ENCODE data around the gene EIF4B. TPM values are rescaled to one million over a fixed set of nuclear protein-coding genes. Genes with fewer than 3 reads are reported as not detected.

Gene EIF4B, protein sequence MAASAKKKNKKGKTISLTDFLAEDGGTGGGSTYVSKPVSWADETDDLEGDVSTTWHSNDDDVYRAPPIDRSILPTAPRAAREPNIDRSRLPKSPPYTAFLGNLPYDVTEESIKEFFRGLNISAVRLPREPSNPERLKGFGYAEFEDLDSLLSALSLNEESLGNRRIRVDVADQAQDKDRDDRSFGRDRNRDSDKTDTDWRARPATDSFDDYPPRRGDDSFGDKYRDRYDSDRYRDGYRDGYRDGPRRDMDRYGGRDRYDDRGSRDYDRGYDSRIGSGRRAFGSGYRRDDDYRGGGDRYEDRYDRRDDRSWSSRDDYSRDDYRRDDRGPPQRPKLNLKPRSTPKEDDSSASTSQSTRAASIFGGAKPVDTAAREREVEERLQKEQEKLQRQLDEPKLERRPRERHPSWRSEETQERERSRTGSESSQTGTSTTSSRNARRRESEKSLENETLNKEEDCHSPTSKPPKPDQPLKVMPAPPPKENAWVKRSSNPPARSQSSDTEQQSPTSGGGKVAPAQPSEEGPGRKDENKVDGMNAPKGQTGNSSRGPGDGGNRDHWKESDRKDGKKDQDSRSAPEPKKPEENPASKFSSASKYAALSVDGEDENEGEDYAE
- total RNA-seq = 100 to 1,000 TPM; 352 to 353 TPM

DNA sequence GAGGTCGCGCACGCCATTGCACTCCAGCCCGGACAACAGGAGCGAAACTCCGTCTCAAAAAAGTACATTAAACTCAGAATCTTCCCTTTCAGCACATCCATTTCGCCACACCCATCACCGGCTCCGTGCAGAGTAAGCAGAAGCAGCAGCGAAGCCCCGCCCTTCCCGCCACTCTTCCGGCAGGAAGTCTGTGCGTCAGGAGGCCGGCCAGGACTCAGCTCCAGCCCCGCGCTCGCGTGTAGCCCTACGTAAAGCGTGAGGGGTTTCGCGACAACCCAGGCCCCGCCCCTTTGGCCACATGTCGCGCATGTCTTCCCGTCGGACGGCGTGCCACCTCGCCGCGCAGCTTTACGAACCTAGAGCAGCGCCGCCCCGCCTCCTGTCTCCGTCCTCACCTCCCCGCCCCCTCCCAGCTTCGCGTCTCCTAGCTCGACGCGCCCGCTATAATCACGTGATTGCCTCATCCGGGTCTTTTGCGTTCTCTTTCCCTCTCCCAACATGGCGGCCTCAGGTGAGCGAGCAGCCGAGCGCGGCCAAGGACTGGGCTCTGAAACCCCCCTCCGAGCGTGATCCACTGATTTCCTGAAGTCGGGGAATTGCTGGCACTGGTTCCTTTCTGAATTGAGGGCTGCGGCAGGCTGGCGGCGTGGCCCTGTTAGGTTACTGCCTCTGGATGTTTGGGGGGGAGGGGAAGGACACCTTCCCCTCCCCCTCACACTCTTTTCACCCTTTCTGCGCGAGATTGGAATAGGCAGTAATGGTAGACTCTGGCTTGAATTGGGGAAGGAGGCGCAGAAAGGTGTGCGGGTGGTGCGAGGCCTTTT, at the start of gene EIF4B:
EIF4B (plus strand) TSS at position 471 of the 824 bp plus-strand sequence; CDS start at position 499, 28 bp downstream.
- CTCF ChIA-PET = interaction anchor here (1.0 to 3.0 kb wide), 8 partner anchors 20 to 135 kb away, joined by 3 to 18 read pairs (median 6); no protein-coding TSS in a partner anchor
- H3K27ac Mint-ChIP-seq = peak within 1 kb of the TSS; percentile 98
- peaks cover 47% of the 10 kb centered on the region for H3K4me1 Mint-ChIP-seq (ENCODE audit: low read depth)
- peak; percentile 100 for DNase-seq
- peak within 1 kb of the TSS; percentile 97 for H3K4me3 Mint-ChIP-seq
- POLR2A ChIA-PET = interaction anchor here (0.6 to 2.3 kb wide), 6 partner anchors 9 to 1705 kb away, joined by 3 to 7 read pairs (median 4); partner anchors contain the start of genes AAAS, CSAD, PFDN5 and ZNF740
- ATAC-seq = peak; percentile 97
- H3K9me3 Mint-ChIP-seq (ENCODE audit: insufficient read depth) = no peaks in the 10 kb centered on the region
- H3K27me3 Mint-ChIP-seq (ENCODE audit: low read depth) = peaks cover 2% of the 10 kb centered on the region
- H3K36me3 Mint-ChIP-seq (ENCODE audit: low read depth) = peaks cover 27% of the 10 kb centered on the region

GRCh38 chr12:52956987-52957386, 49.3 kb upstream of the EIF4B start:
- H3K4me1 Mint-ChIP-seq (ENCODE audit: low read depth) = peaks cover 3% of the 10 kb centered on the region
- H3K36me3 Mint-ChIP-seq (ENCODE audit: low read depth) = no peaks in the 10 kb centered on the region
- H3K27ac Mint-ChIP-seq = no peak overlapping the region
- DNase-seq = no peak
- H3K27me3 Mint-ChIP-seq (ENCODE audit: low read depth) = peaks cover 2% of the 10 kb centered on the region
- ChIA-PET POLR2A (no interaction called here), CTCF (interaction anchor here (0.7 to 2.3 kb wide), 4 partner anchors 21 to 72 kb away, joined by 3 to 26 read pairs (median 10); no protein-coding TSS in a partner anchor)
- H3K4me3 Mint-ChIP-seq = no peak overlapping the region
- H3K9me3 Mint-ChIP-seq (ENCODE audit: insufficient read depth) = no peaks in the 10 kb centered on the region
- no peak for ATAC-seq

GRCh38 chr12:52964556-52965336, 41.5 kb upstream of the EIF4B start:
- DNase-seq (no peak), ATAC-seq (no peak)
- Mint-ChIP-seq H3K36me3 (ENCODE audit: low read depth) (no peaks in the 10 kb centered on the region), H3K27me3 (ENCODE audit: low read depth) (peaks cover 21% of the 10 kb centered on the region), H3K4me3 (no peak overlapping the region), H3K4me1 (ENCODE audit: low read depth) (no peaks in the 10 kb centered on the region), H3K27ac (no peak overlapping the region), H3K9me3 (ENCODE audit: insufficient read depth) (no peaks in the 10 kb centered on the region)
- ChIA-PET CTCF (interaction anchor here (1.6 to 1.9 kb wide), 3 partner anchors 16 to 85 kb away, joined by 5 to 9 read pairs (median 5); no protein-coding TSS in a partner anchor), POLR2A (no interaction called here)

- H3K9me3 Mint-ChIP-seq (ENCODE audit: insufficient read depth) = no peaks in the 10 kb centered on the region
- peaks cover 21% of the 10 kb centered on the region for H3K27me3 Mint-ChIP-seq (ENCODE audit: low read depth)
- ATAC-seq (no peak), DNase-seq (no peak)
- ChIA-PET CTCF (interaction anchor here (1.6 to 1.9 kb wide), 3 partner anchors 15 to 85 kb away, joined by 5 to 9 read pairs (median 5); no protein-coding TSS in a partner anchor), POLR2A (no interaction called here)
- H3K4me1 Mint-ChIP-seq (ENCODE audit: low read depth) = no peaks in the 10 kb centered on the region
- no peaks in the 10 kb centered on the region for H3K36me3 Mint-ChIP-seq (ENCODE audit: low read depth)
- H3K27ac Mint-ChIP-seq = no peak overlapping the region
- no peak overlapping the region for H3K4me3 Mint-ChIP-seq
These were observed 40.9 kb upstream of the EIF4B start for GRCh38 chr12:52965337-52965731.

GRCh38 chr12:52969166-52969795, 37.0 kb upstream of the EIF4B start:
- DNase-seq = no peak
- Mint-ChIP-seq H3K9me3 (ENCODE audit: insufficient read depth) (no peaks in the 10 kb centered on the region), H3K27ac (no peak overlapping the region), H3K36me3 (ENCODE audit: low read depth) (no peaks in the 10 kb centered on the region), H3K4me3 (no peak overlapping the region), H3K4me1 (ENCODE audit: low read depth) (no peaks in the 10 kb centered on the region), H3K27me3 (ENCODE audit: low read depth) (peaks cover 17% of the 10 kb centered on the region)
- POLR2A ChIA-PET = no interaction called here
- ATAC-seq = no peak
- CTCF ChIA-PET = interaction anchor here (0.9 to 3.6 kb wide), 4 partner anchors 11 to 89 kb away, joined by 3 to 13 read pairs (median 4); no protein-coding TSS in a partner anchor

GRCh38 chr12:52969828-52970569, 36.3 kb upstream of the EIF4B start:
- ATAC-seq (no peak), DNase-seq (no peak)
- ChIA-PET POLR2A (no interaction called here), CTCF (interaction anchor here (0.9 to 3.6 kb wide), 4 partner anchors 10 to 90 kb away, joined by 3 to 23 read pairs (median 10); no protein-coding TSS in a partner anchor)
- Mint-ChIP-seq H3K4me1 (ENCODE audit: low read depth) (no peaks in the 10 kb centered on the region), H3K27me3 (ENCODE audit: low read depth) (peaks cover 13% of the 10 kb centered on the region), H3K4me3 (no peak overlapping the region), H3K9me3 (ENCODE audit: insufficient read depth) (no peaks in the 10 kb centered on the region), H3K36me3 (ENCODE audit: low read depth) (no peaks in the 10 kb centered on the region), H3K27ac (no peak overlapping the region)

DNA sequence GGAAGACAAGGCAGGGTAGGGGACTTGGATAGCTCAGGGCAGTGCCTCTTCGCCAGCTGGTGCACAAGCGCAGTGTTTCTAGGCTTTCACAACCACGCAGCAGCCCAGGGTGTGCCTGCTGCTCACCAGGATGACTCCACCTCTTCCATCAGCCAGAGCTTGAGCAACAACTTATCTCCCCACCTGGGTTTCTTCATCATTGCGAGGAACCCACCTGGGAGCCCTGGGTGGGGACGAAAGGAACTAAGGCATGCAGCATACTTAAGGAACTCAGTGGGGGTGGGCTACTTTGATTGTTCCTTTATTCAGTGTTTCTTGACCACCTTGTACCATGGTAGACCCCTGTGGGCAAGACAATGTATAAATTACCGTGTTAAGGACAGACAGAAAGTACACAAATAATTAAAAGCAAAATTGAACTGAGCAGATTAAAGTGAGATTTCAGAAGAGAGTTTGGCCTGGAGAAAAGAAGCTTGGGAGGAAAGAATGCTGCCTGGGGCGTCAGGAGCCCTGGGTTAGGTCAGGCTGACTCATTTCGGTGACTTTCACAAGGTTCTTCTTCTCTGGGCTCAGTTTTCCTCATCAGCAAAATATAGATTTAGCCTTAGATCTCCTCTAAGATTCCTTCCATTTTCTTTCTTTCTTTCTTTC, 34.5 kb upstream of the EIF4B start:
- ChIA-PET CTCF (interaction anchor here (3.1 to 3.6 kb wide), 2 partner anchors 9 to 87 kb away, joined by 13 to 23 read pairs; no protein-coding TSS in a partner anchor), POLR2A (no interaction called here)
- H3K27me3 Mint-ChIP-seq (ENCODE audit: low read depth) = peaks cover 13% of the 10 kb centered on the region
- DNase-seq (no peak), ATAC-seq (no peak)
- H3K27ac Mint-ChIP-seq = no peak overlapping the region
- H3K9me3 Mint-ChIP-seq (ENCODE audit: insufficient read depth) = no peaks in the 10 kb centered on the region
- no peaks in the 10 kb centered on the region for H3K36me3 Mint-ChIP-seq (ENCODE audit: low read depth)
- no peak overlapping the region for H3K4me3 Mint-ChIP-seq
- no peaks in the 10 kb centered on the region for H3K4me1 Mint-ChIP-seq (ENCODE audit: low read depth)

- H3K27me3 Mint-ChIP-seq (ENCODE audit: low read depth) = peaks cover 27% of the 10 kb centered on the region
- H3K36me3 Mint-ChIP-seq (ENCODE audit: low read depth) = no peaks in the 10 kb centered on the region
- ATAC-seq (no peak), DNase-seq (no peak)
- POLR2A ChIA-PET = no interaction called here
- no peaks in the 10 kb centered on the region for H3K9me3 Mint-ChIP-seq (ENCODE audit: insufficient read depth)
- no peak overlapping the region for H3K27ac Mint-ChIP-seq
- CTCF ChIA-PET = interaction anchor here (0.7 to 1.5 kb wide), 2 partner anchors 90 to 96 kb away, joined by 3 to 4 read pairs; no protein-coding TSS in a partner anchor
- no peak overlapping the region for H3K4me3 Mint-ChIP-seq
- no peaks in the 10 kb centered on the region for H3K4me1 Mint-ChIP-seq (ENCODE audit: low read depth)
These were observed 31.1 kb upstream of the EIF4B start for GRCh38 chr12:52975204-52975603.

DNA sequence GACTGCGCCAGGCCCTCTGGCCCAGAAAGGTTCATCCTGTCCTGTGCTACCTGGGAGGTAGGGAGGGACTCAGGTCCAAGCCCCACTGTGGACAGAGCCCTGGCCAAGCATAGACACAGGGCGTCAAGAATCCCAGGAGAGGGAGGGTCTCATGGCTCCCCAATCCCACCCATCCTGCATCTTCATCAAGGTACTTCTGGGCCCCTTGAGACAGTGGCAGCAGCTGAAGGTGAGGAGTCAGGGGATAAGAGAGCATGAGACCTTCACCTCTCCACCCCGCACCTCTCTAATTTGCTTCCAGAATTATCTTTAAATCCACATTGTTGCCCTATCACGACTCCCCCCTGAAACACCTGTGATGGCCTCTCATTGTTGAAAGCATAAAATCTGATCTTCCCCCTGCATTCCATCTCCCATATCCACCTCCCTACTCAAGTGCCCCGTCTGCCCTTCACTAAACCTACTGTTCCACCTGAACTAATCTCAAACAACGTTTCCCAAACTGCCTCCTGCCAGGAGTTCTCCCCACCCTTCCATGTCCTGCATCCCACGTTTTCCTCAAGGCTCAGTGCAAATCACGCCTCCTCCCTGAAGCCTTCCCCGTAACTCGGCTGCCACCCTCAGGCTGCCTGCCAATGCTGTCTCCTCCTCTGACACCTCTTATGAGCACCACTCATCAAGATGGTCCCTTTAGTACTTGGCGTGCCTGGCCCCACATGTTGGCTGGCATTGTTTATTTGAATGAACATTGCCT, 30.3 kb upstream of the EIF4B start:
- ATAC-seq (no peak), DNase-seq (no peak)
- Mint-ChIP-seq H3K27me3 (ENCODE audit: low read depth) (peaks cover 27% of the 10 kb centered on the region), H3K9me3 (ENCODE audit: insufficient read depth) (no peaks in the 10 kb centered on the region), H3K27ac (no peak overlapping the region), H3K4me3 (no peak overlapping the region), H3K4me1 (ENCODE audit: low read depth) (no peaks in the 10 kb centered on the region), H3K36me3 (ENCODE audit: low read depth) (no peaks in the 10 kb centered on the region)
- CTCF ChIA-PET = interaction anchor here (1.5 kb wide), 1 partner anchor 91 kb away, joined by 4 read pairs; no protein-coding TSS in a partner anchor
- POLR2A ChIA-PET = no interaction called here

All from activated CD8-positive, alpha-beta T cell treated with anti-CD3 and anti-CD28 coated beads, Interleukin-2, amount 10 ng/mL, durations not matched to agents 7 days and 5 days (primary cell).